NCI-H2171 treated with DMSO at 0.1 percent for 48 hours (cell line): ENCODE results near the gene MDN1.

Source experiments
- DNase-seq: peaks from one replicate; lab custom pipeline; 2025; lab: John Stamatoyannopoulos, UW

Gene MDN1

DNA sequence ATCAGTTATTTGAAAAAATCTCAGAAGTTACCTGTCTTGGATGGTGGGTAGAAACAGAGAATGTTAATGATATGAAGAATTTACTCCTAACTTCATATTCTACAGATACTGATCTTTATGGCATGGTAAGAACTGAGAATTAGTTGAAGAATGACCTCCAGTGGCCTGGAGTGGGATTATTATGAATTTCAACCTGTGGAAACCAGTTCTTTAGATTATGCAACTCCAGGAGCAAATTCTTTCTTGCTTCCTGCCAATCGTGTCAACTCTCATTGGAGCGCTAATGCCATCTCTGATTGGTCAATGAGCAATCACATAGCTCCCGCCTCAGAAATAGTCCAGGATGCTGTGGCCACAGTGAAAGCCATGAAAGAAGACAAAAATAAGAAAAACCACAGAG is 221.6 kb downstream of the MDN1 start:
- peak; percentile 35 for DNase-seq

DNA sequence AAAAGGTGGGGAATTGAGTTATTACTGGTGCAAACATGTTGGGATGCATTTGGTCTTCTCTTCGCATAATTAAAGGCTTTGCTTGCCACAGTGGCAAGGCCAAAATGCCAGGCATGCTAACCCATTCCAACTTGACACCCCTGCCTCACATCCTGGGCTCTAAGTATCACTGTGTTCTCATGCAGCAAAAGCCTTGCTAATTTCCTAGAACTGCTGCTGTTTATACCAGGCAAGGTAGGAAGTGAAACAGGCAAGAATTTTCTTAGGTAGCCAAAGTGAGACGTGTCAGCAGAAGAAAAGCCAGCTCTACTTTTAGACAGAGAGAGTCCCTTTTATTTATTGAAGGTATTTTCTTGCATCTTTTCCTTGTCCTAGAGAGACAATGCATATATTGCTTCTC is 222.2 kb downstream of the MDN1 start:
- DNase-seq, result no peak

DNA sequence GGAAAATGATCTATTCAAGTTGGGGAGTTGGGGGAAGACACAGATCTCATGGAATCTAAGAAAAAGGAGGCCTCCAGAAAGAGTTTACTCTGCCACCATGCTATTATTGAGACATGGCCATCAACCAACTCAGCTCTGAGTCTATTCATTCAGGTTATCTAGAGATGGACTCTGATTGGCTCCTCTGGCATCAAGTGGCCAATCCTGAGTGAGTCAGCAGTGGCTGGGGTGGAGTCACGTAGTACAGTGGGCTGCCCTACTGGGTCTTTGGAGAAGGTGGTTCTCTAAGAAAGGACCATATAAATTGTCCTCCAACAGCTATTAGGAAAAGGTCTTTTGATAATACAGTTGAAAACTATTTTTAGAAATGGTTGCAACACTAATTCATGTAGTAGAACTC is 223.1 kb downstream of the MDN1 start:
- DNase-seq, result no peak

DNA sequence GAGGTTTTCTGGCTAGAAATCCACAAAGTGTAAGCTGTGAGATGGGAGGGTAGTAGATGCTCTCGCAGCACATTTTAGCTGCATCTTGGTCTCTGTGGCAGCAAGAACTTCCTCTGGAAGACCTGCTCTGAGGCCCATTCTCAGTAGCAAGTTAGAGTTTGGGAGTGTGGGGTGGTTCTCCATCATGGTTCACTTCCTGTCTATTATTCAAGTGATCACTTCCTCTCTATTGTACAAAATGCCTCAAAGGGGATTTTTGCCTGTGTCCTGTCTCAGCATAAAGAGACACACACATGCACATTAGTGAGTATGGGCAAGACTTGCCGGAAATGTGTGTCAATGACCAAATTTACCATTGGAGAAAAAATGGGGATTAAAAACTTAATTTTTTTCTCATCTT is 223.5 kb downstream of the MDN1 start:
- DNase-seq, result no peak
